ENCODE data around the gene BHMT. TPM values are rescaled to one million over a fixed set of nuclear protein-coding genes. Genes with fewer than 3 reads are reported as not detected.

BHMT gene
- total RNA-seq, 4 donors from 2014 or later: 0.83 TPM; not detected in 3

DNA sequence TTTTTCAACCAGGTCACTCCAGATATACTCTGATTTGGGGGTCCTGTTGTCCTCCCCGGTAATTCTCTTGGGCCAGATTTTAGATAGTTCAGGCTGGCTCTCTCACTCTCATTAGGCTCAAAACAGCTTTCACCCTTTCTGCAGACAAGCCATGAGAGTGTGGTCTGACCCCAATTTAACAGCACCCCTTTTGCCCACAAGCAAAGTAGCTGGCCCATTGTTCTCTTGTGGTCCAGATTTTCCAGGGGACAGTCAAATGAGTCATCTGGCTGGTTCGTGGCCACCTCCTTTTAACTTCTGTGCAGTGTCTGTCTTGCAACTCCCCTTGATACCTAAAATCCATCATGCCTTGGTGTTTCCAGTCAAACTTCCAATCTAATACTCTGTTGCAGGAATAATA, 25.5 kb upstream of the BHMT start:
- DNase-seq (ENCODE audit: low spot score in 2 of 2): no peak
- WGBS, 2 donors: 75 to 76% methylated on average over 2 of the region's 2 CpGs
- no peak for TF ChIP-seq POLR2A (IDR thresholded peaks at IDR 0.05)
- TF ChIP-seq, protein P1, sequence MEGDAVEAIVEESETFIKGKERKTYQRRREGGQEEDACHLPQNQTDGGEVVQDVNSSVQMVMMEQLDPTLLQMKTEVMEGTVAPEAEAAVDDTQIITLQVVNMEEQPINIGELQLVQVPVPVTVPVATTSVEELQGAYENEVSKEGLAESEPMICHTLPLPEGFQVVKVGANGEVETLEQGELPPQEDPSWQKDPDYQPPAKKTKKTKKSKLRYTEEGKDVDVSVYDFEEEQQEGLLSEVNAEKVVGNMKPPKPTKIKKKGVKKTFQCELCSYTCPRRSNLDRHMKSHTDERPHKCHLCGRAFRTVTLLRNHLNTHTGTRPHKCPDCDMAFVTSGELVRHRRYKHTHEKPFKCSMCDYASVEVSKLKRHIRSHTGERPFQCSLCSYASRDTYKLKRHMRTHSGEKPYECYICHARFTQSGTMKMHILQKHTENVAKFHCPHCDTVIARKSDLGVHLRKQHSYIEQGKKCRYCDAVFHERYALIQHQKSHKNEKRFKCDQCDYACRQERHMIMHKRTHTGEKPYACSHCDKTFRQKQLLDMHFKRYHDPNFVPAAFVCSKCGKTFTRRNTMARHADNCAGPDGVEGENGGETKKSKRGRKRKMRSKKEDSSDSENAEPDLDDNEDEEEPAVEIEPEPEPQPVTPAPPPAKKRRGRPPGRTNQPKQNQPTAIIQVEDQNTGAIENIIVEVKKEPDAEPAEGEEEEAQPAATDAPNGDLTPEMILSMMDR (IDR thresholded peaks at IDR 0.05): no peak
- intact Hi-C loops (cut with DNase I; ENCODE audit: low total_unique reads): no loop called here
- H3K4me3 ChIP-seq (ENCODE audit: low read depth, poor library complexity, severe bottlenecking): no peak overlapping the region

DNA sequence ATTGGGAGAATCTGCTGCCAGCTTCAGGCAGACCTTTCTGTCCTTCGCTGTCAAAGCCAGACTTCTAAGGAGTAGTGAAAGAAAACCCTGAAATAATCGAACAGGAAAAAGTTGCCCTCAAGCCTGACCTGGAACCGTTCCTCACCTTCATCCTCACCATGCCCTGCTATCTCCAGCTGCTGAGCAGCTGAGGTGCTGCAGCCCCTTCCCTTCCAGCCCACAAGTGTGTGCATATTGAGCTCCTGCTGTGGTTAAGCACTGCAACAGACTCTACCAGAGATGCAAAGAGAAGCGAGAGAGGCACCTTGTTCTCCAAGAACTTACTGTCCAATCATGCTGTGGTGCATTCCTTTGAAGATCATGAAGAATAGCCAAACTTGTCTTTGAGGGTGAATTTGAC, 23.1 kb upstream of the BHMT start:
- no peak overlapping the region for H3K4me3 ChIP-seq (ENCODE audit: low read depth, poor library complexity, severe bottlenecking)
- no peak for DNase-seq (ENCODE audit: low spot score in 2 of 2)
- 85 to 86% methylated on average over 4 of the region's 4 CpGs for WGBS, 2 donors
- no peak for TF ChIP-seq POLR2A (IDR thresholded peaks at IDR 0.05)
- TF ChIP-seq, protein P1 (IDR thresholded peaks at IDR 0.05): no peak
- intact Hi-C loops (cut with DNase I; ENCODE audit: low total_unique reads): no loop called here

DNA sequence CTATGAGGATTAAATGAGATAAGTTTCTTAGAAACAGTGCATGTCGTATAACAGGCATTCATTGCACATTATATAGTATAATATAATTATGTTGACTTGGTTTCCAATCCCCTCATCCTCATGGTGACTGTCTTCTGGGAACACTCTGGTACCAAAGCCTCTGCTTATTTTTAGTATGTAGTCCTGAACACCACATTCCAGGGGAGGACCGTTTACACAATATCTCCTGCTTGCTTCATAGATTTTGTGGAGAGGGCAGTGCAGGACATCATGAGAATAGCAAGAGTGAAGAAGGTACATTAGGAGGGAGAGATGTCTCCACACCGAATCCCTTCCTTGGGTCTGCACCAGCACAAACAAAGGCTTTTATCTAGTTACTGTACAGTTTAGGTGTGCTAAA, 20.5 kb upstream of the BHMT start:
- intact Hi-C loops (cut with DNase I; ENCODE audit: low total_unique reads): no loop called here
- H3K4me3 ChIP-seq (ENCODE audit: low read depth, poor library complexity, severe bottlenecking): no peak overlapping the region
- no peak for DNase-seq (ENCODE audit: low spot score in 2 of 2)
- WGBS, 2 donors: 63 to 78% methylated on average over 3 of the region's 3 CpGs
- TF ChIP-seq POLR2A (IDR thresholded peaks at IDR 0.05): no peak
- TF ChIP-seq, protein P1 (IDR thresholded peaks at IDR 0.05): no peak

DNA sequence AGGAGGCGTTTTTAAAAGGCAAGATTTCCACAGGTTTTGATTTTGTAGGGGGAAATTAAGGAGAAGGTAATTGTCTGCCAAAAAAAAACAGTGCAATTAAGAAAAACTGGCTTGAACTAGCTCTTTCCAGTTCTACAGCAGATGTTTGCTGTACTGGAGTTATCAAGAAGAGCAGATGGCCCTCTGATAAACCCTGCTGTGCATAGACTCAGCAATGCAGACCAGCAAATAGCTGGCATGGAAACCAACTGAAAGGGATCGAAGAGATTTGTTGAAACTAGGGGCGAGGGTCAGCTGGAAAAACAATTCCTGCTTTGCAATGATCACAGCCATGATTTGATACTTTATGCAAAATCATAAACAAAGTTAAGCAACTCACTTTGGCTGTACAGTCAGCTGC, 17.8 kb upstream of the BHMT start:
- WGBS, 2 donors: 58 to 79% methylated on average over 3 of the region's 3 CpGs
- TF ChIP-seq POLR2A (IDR thresholded peaks at IDR 0.05): no peak
- TF ChIP-seq, protein P1 (IDR thresholded peaks at IDR 0.05): no peak
- H3K4me3 ChIP-seq (ENCODE audit: low read depth, poor library complexity, severe bottlenecking): no peak overlapping the region
- DNase-seq (ENCODE audit: low spot score in 2 of 2): no peak
- intact Hi-C loops (cut with DNase I; ENCODE audit: low total_unique reads): no loop called here

DNA sequence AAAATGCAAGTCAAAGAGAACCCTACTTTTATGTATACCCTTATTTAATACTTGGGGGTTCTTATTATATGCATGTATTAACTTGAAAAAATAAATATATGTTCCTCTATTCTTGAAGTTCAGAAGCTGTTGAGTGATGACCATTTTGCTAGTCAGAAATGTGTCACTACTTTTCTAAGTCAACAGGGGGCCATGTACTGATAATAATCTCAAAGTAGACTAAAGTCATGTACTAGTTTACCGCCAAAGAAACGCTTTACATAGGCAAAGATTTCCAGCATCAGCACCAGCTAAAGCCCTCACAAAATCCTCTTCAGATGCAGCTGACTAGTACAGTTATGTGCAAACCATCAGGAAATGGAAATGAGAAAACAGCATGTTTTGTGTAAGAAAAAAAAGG, 5.7 kb upstream of the BHMT start:
- intact Hi-C loops (cut with DNase I; ENCODE audit: low total_unique reads): no loop called here
- WGBS, 2 donors: 95 to 100% methylated on average over 2 of the region's 2 CpGs
- no peak for TF ChIP-seq POLR2A (IDR thresholded peaks at IDR 0.05)
- TF ChIP-seq, protein P1 (IDR thresholded peaks at IDR 0.05): no peak
- no peak overlapping the region for H3K4me3 ChIP-seq (ENCODE audit: low read depth, poor library complexity, severe bottlenecking)
- no peak for DNase-seq (ENCODE audit: low spot score in 2 of 2)

DNA sequence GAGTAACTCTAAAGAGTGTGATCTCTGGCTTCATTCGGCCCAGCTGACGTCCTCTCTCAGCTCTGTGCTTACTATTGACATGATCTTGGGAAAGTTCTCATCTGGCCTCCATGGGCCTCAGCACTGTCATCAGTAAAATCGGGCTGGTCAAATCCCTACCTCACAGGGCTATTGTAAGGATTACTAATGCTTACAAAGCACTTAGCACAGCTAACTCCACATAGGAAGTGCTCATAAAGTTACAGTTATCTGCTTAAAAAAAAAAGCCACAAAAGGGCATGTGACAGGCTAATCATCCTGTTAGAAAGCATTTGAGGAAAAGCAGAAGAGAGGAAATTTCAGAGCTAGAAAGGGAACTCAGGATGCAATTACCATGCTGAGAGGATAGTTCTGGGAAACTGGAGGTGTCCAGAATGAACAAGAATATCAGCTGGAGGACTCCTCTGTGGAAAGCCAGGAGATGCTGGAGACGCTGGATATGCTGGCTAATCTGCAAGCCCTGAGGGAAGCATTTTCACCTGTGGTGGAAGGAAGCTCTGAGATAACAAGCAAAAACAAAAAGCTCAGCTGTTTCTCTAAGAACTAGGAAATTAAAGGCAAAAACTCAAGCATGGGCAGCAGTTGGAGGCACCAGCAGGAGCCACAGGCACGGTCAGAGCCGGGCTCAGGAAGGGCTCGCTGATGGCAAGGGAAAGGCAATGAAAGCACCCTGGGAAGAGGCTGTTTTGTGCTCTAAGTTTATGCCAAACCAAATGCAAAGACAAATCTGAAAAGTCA, 4.4 kb upstream of the BHMT start:
- no peak for DNase-seq (ENCODE audit: low spot score in 2 of 2)
- WGBS, 2 donors: 72 to 77% methylated on average over 7 of the region's 7 CpGs
- no peak overlapping the region for H3K4me3 ChIP-seq (ENCODE audit: low read depth, poor library complexity, severe bottlenecking)
- intact Hi-C loops (cut with DNase I; ENCODE audit: low total_unique reads): no loop called here
- TF ChIP-seq, protein P1 (IDR thresholded peaks at IDR 0.05): no peak
- no peak for TF ChIP-seq POLR2A (IDR thresholded peaks at IDR 0.05)

All from lower leg skin (tissue), 4 donors.